ENCODE data around the gene OR5A1.
"Not testable (repeated sequence)": the region's sequence is repeated elsewhere in the genome, so short reads cannot be mapped to it uniquely, and the experiment has no call there.

DNA sequence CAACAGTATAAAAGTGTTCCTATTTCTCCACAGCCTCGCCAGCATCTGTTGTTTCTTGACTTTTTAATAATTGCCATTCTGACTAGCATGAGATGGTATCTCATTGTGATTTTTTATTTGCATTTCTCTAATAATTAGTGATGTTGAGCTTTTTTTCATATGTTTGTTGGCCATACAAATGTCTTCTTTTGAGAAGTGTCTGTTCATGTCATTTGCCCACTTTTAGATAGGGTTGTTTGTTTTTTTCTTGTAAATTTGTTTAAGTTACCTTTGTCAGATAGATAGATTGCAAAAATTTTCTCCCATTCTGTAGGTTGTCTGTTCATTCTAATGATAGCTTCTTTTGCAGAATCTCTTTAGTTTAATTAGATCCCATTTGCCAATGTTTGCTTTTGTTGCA, 9.4 kb downstream of the OR5A1 start:
- TF ChIP-seq POLR2AphosphoS5, POLR2A (IDR thresholded peaks at IDR 0.05; ENCODE audit: low read depth, low read length): not testable (repeated sequence)

All from GM12891 (cell line).